HCT116 (cell line): ENCODE measurements around the gene CATSPERD. TPM values are rescaled to one million over a fixed set of nuclear protein-coding genes. Genes with fewer than 3 reads are reported as not detected.
A peak's percentile ranks its signal among the peaks of the same experiment; 100 is the strongest.

Experiments used
- ATAC-seq: fragments of 200-7000 bp; cut with Tn5 transposase; 2 replicates; pipeline ENCODE4 v1.9.1; 2020; ENCODE audit warnings: mild to moderate bottlenecking, moderate library complexity
- Bru-seq: library from RNA; stranded (reverse); fragments of 400-500 nt; gene quantifications from one replicate; lab custom pipeline; 2021; lab: Mats Ljungman, UMichigan
- BruChase-seq, 2 experiments: library from RNA; stranded (reverse); fragments of 400-500 nt; gene quantifications; one replicate each; lab custom pipeline; 2021; lab: Mats Ljungman, UMichigan
- BruUV-seq: library from RNA; stranded (reverse); fragments of 400-500 nt; replicated peaks from 2 replicates; lab custom pipeline; 2021; lab: Mats Ljungman, UMichigan
- CTCF ChIA-PET: fragments of 300-600 bp; sonication (Branson Sonifier 250); formaldehyde crosslinking; loops from one replicate; lab custom pipeline; 2021; ENCODE audit warnings: antibody characterized with exemption; lab: Charles Lee
- POLR2A ChIA-PET: fragments of 300-600, 350-600 bp; sonication (Branson Sonifier 250); formaldehyde crosslinking; loops from one replicate; lab custom pipeline; 2021; ENCODE audit warnings: antibody characterized with exemption; lab: Charles Lee
- RAD21 ChIA-PET, 2 experiments: fragments of 300-600 bp; sonication (Branson Sonifier 250); formaldehyde crosslinking; loops; one replicate each; lab custom pipeline; 2023; ENCODE audit warnings: low total read pairs in 2 of 2; ENCODE audit not compliant: uncharacterized antibody in 2 of 2, unreplicated experiment in 2 of 2, low non-redundant PET in 1 of 2; lab: Charles Lee
- DNase-seq: peaks from one replicate; pipeline ENCODE4 v3.0.0-alpha.2; 2010; ENCODE audit warnings: low read depth, low spot score
- H2AFZ ChIP-seq: fragments of 200-600 bp; shearing (Covaris generic), sonication (generic); 2 replicates; pipeline ENCODE4 v1.6.1; 2017; ENCODE audit warnings: low read depth, mixed run types, mixed read lengths, antibody characterized with exemption, low read length; ENCODE audit not compliant: poor library complexity, severe bottlenecking
- H3K27ac ChIP-seq: 2 replicates; pipeline ENCODE4 v1.5.1; 2012; ENCODE audit warnings: low read depth, low read length
- H3K27me3 ChIP-seq: fragments of 200-600 bp; sonication (generic); 2 replicates; pipeline ENCODE4 v1.6.1; 2016; ENCODE audit warnings: mixed run types, low read length, mixed read lengths; ENCODE audit not compliant: insufficient read depth
- H3K36me3 ChIP-seq, 2 experiments: fragments of 200-500 bp in 1 of 2; fragments of 200-600 bp in 1 of 2; sonication (Bioruptor generic) in 1 of 2; sonication (generic) in 1 of 2; 2 replicates each; pipeline versions ENCODE4 v1.5.1 to v1.6.1; 2014 to 2016; ENCODE audit warnings: low read length in 2 of 2, inconsistent platforms in 1 of 2, mixed read lengths in 1 of 2, mixed run types in 1 of 2; ENCODE audit not compliant: insufficient read depth in 2 of 2, control insufficient read depth in 1 of 2
- H3K4me1 ChIP-seq, 2 experiments: fragments of 200-600 bp in 1 of 2; sonication (generic) in 1 of 2; 2 replicates each; pipeline versions ENCODE4 v1.5.1 to v1.6.1; 2012 to 2017; ENCODE audit warnings: low read length in 2 of 2, inconsistent platforms in 1 of 2, mild to moderate bottlenecking in 1 of 2, mixed read lengths in 1 of 2, mixed run types in 1 of 2, moderate library complexity in 1 of 2; ENCODE audit not compliant: insufficient read depth in 2 of 2, control insufficient read depth in 1 of 2
- H3K4me2 ChIP-seq: fragments of 200-600 bp; sonication (generic); 2 replicates; pipeline ENCODE4 v1.6.1; 2017; ENCODE audit warnings: mixed run types, low read length, mixed read lengths
- H3K4me3 ChIP-seq, 2 experiments: fragments of 200-600 bp in 1 of 2; sonication (generic) in 1 of 2; replicated peaks in 1 of 2; 2 replicates each; pipeline ENCODE4 v1.5.1; 2011 to 2016; ENCODE audit warnings: low read length in 2 of 2, control low read depth in 1 of 2, low read depth in 1 of 2, mild to moderate bottlenecking in 1 of 2, mixed read lengths in 1 of 2, mixed run types in 1 of 2
- H3K79me2 ChIP-seq: fragments of 200-600 bp; sonication (generic); 2 replicates; pipeline ENCODE4 v1.6.1; 2017; ENCODE audit warnings: mild to moderate bottlenecking, mixed run types, low read length, moderate library complexity, mixed read lengths; ENCODE audit not compliant: insufficient read depth
- H3K9ac ChIP-seq: fragments of 200-600 bp; sonication (generic); 2 replicates; pipeline ENCODE4 v1.6.1; 2016; ENCODE audit warnings: low read length, mixed read lengths
- H3K9me2 ChIP-seq: fragments of 200-600 bp; sonication (generic), shearing (Covaris generic); 2 replicates; pipeline ENCODE4 v1.6.1; 2017; ENCODE audit warnings: mixed run types, mild to moderate bottlenecking, moderate library complexity; ENCODE audit not compliant: insufficient read depth
- H3K9me3 ChIP-seq, 2 experiments: fragments of 200-500 bp in 1 of 2; fragments of 200-600 bp in 1 of 2; sonication (Bioruptor generic) in 1 of 2; sonication (generic) in 1 of 2; 2 replicates each; pipeline ENCODE4 v1.6.1; 2014 to 2017; ENCODE audit warnings: low read length in 2 of 2, mixed read lengths in 2 of 2, inconsistent platforms in 1 of 2, low read depth in 1 of 2, mild to moderate bottlenecking in 1 of 2, mixed run types in 1 of 2, moderate library complexity in 1 of 2; ENCODE audit not compliant: control insufficient read depth in 1 of 2, insufficient read depth in 1 of 2
- H4K20me1 ChIP-seq: fragments of 200-600 bp; sonication (generic), shearing (Covaris generic); 2 replicates; pipeline ENCODE4 v1.6.1; 2017; ENCODE audit warnings: mixed run types, mild to moderate bottlenecking, moderate library complexity; ENCODE audit not compliant: insufficient read depth
- CBX3 ChIP-seq: IDR thresholded peaks from 2 replicates; pipeline ENCODE4 v1.6.1; 2012; ENCODE audit warnings: low read depth
- CEBPB ChIP-seq: IDR thresholded peaks from 2 replicates; pipeline ENCODE4 v1.6.1; 2012; ENCODE audit warnings: low read depth
- CTCF ChIP-seq, 3 experiments: fragments of 200-600 bp in 1 of 3; sonication (generic) in 1 of 3; IDR thresholded peaks in 2 of 3; conservative IDR thresholded peaks in 1 of 3; 2 replicates each; pipeline ENCODE4 v1.5.1; 2012 to 2017; ENCODE audit warnings: low read depth in 2 of 3, low read length in 2 of 3, antibody characterized with exemption in 1 of 3, borderline replicate concordance in 1 of 3, control low read depth in 1 of 3, mild to moderate bottlenecking in 1 of 3, mixed read lengths in 1 of 3, mixed run types in 1 of 3, moderate library complexity in 1 of 3; ENCODE audit not compliant: insufficient read depth in 1 of 3
- EGR1 ChIP-seq: IDR thresholded peaks from 2 replicates; pipeline ENCODE4 v1.6.1; 2012; ENCODE audit warnings: low read depth
- EZH2 ChIP-seq: fragments of 200-600 bp; sonication (generic); IDR thresholded peaks from 2 replicates; pipeline ENCODE4 v1.6.1; 2017; ENCODE audit warnings: antibody characterized with exemption, mixed run types
- JUND ChIP-seq: IDR thresholded peaks from 2 replicates; pipeline ENCODE4 v1.6.1; 2012
- MAX ChIP-seq: IDR thresholded peaks from 2 replicates; pipeline ENCODE4 v1.6.1; 2012
- POLR2A ChIP-seq: IDR thresholded peaks from 2 replicates; pipeline ENCODE4 v1.7.0; 2011; ENCODE audit warnings: borderline replicate concordance; ENCODE audit not compliant: insufficient read depth, insufficient read length; ENCODE audit errors: extremely low read depth
- POLR2AphosphoS5 ChIP-seq: IDR thresholded peaks from 2 replicates; pipeline ENCODE4 v1.6.1; 2011; ENCODE audit warnings: mild to moderate bottlenecking, low read depth, low read length, moderate library complexity
- RAD21 ChIP-seq: IDR thresholded peaks from 2 replicates; pipeline ENCODE4 v1.6.1; 2012; ENCODE audit warnings: low read depth, mild to moderate bottlenecking
- SIN3A ChIP-seq: IDR thresholded peaks from 2 replicates; pipeline ENCODE4 v1.6.1; 2012; ENCODE audit warnings: low read depth
- SP1 ChIP-seq: IDR thresholded peaks from 2 replicates; pipeline ENCODE4 v1.6.1; 2012; ENCODE audit warnings: low read depth
- SRF ChIP-seq: IDR thresholded peaks from 2 replicates; pipeline ENCODE4 v1.6.1; 2012; ENCODE audit warnings: low read depth
- YY1 ChIP-seq: IDR thresholded peaks from 2 replicates; pipeline ENCODE4 v1.6.1; 2011; ENCODE audit warnings: low read length, low read depth, moderate library complexity, mild to moderate bottlenecking; ENCODE audit not compliant: insufficient replicate concordance; ENCODE audit errors: extremely low read depth
- ZFX ChIP-seq: fragments of 450-650 bp; IDR thresholded peaks from 2 replicates; pipeline ENCODE4 v1.6.1; 2017
- intact Hi-C: fragments of 100-400 bp; cut with micrococcal nuclease; formaldehyde crosslinking; loops from 2 replicates; pipeline ENCODE4 v1.10.0; 2022
- long read RNA-seq: library from polyadenylated mRNA; unstranded; transcript quantifications from one replicate; pipeline ENCODE4 v2.0.0, GENCODE V29; 2021; ENCODE audit not compliant: unreplicated experiment
- polyA plus RNA-seq: library from polyadenylated mRNA; unstranded; fragments of >200 nt; gene quantifications from 2 replicates; pipeline ENCODE4 v1.2.1, GENCODE V29; 2012; ENCODE audit warnings: missing spikeins
- total RNA-seq: library from RNA; stranded (reverse); gene quantifications from one replicate; pipeline ENCODE4 v1.2.1, GENCODE V29; 2021; ENCODE audit not compliant: unreplicated experiment

CATSPERD gene
- total RNA-seq = not detected
- not detected in 2 replicates for polyA plus RNA-seq
- percentile 14 among the genes with signal in this experiment for Bru-seq, nascent RNA
- BruChase-seq, experiment 1, labeled RNA remaining after a 6-hour chase = percentile 12 among the genes with signal in this experiment
- percentile 8 among the genes with signal in this experiment for BruChase-seq, experiment 2, labeled RNA remaining after a 2-hour chase
- long read RNA-seq, partial matches to known transcripts = 0 of 1 reads
- long read RNA-seq, other reads (novel, unspliced or antisense) = 1 of 1 reads

- Histone ChIP-seq H3K4me3 (peak within 1 kb of the TSS; percentile 99 to 100), H3K9me3 (no peaks in the 10 kb centered on the region), H3K9ac (peak within 1 kb of the TSS; percentile 99), H3K4me2 (peak within 1 kb of the TSS; percentile 88), H3K79me2 (peaks cover 46% of the 10 kb centered on the region), H2AFZ (no peak within 1 kb of the TSS), H3K4me1 (peaks cover 10 to 28% of the 10 kb centered on the region in 2 experiments), H4K20me1 (peaks cover 3% of the 10 kb centered on the region; the same call in 1 of the 2 replicates), H3K36me3 (peaks cover 2 to 11% of the 10 kb centered on the region in 2 experiments; a peak in 2 of 4 replicates), H3K27ac (peak within 1 kb of the TSS; percentile 85), H3K9me2 (no peaks in the 10 kb centered on the region), H3K27me3 (no peaks in the 10 kb centered on the region)
- intact Hi-C loops = loop anchor here (1.0 kb wide), 2 partner anchors 40 to 70 kb away; partner anchors contain the start of gene MICOS13
- CTCF ChIA-PET = interaction anchor here (0.6 to 2.0 kb wide), 5 partner anchors 18 to 84 kb away, joined by 3 to 9 read pairs (median 5); partner anchors contain the start of gene RPL36
- RAD21 ChIA-PET = interaction anchor here in 1 of 2 experiments (0.6 to 0.9 kb wide), 2 partner anchors 84 to 470 kb away, joined by 4 to 10 read pairs; no protein-coding TSS in a partner anchor
- no TSS peak for BruUV-seq
- ATAC-seq (peak; percentile 92), DNase-seq (peak; percentile 97)
- POLR2A ChIA-PET = interaction anchor here (0.6 to 3.1 kb wide), 13 partner anchors 8 to 929 kb away, joined by 3 to 31 read pairs (median 3); partner anchors contain the start of genes DUS3L, FEM1A, NDUFA11 and RPL36
- peak; percentile 94 for TF ChIP-seq SRF
- peak; percentile 62 to 92 (median 88) for TF ChIP-seq CTCF (IDR thresholded peaks at IDR 0.05 in 2 of 3, conservative IDR thresholded peaks at IDR 0.05 in 1 of 3; ENCODE audit: borderline replicate concordance in 1 of 3, insufficient read depth in 1 of 3, low read depth in 2 of 3, low read length in 2 of 3)
- TF ChIP-seq SP1 = peak; percentile 67
- TF ChIP-seq CEBPB = no peak
- TF ChIP-seq SIN3A = peak; percentile 96; the same call in 1 of the 2 replicates
- peak; percentile 66; the same call in 1 of the 2 replicates for TF ChIP-seq ZFX
- peak; percentile 84 for TF ChIP-seq EGR1
- TF ChIP-seq JUND = no peak
- TF ChIP-seq YY1 = peak; percentile 97
- TF ChIP-seq RAD21 = no peak
- TF ChIP-seq CBX3 = peak; percentile 73; the same call in 1 of the 2 replicates
- TF ChIP-seq EZH2 = no peak
- TF ChIP-seq POLR2A = peak; percentile 67
- TF ChIP-seq POLR2AphosphoS5 = peak; percentile 90
- peak; percentile 98 for TF ChIP-seq MAX
Observed at GRCh38 chr19:5719961-5720790, at the start of gene CATSPERD, which contains the start of gene LONP1. CATSPERD (plus strand) TSS chr19:5720637; CDS start chr19:5720738, 101 bp downstream. LONP1 (minus strand) TSS chr19:5720146; CDS start chr19:5720132, 14 bp downstream.
